Renal cortex interstitium (tissue), 11 donors: Measurements from ENCODE around the gene PRPS1. TPM values are rescaled to one million over a fixed set of nuclear protein-coding genes. Genes with fewer than 3 reads are reported as not detected.

Source experiments
- DNase-seq, 11 donors: peaks; one replicate each; pipeline ENCODE4 v3.0.0-alpha.2; 2013; ENCODE audit warnings: low read depth in 9 of 11, low spot score in 4 of 11; ENCODE audit errors: extremely low read depth in 1 of 11
- polyA plus RNA-seq, 3 donors: library from polyadenylated mRNA; unstranded; fragments of 120-200 nt; gene quantifications; one replicate each; pipeline ENCODE4 v1.2.1, GENCODE V29; 2013; ENCODE audit not compliant: insufficient read length in 3 of 3

The PRPS1 gene
- polyA plus RNA-seq, 3 donors = 48.1 to 52.4 (median 50.6) TPM

DNA sequence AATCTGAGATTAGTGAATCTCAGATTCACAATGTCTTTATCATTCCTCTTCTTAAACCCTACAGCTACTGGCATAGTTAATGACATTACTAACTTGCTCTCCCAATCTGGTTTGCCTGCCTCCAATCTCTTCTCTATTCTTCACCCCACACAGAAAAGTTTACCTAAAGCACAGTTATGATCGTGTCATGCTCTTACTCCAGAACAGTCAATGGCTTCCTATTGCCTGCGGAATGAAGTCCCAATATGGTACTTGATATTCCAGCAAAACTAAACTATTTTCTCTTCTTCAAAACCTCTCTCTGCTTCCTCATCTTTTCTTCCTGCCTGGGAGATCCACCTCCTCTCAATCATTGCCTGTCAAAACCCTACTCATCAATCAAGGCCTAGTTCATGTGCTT, 3.4 kb upstream of the PRPS1 start:
- DNase-seq = no peak

DNA sequence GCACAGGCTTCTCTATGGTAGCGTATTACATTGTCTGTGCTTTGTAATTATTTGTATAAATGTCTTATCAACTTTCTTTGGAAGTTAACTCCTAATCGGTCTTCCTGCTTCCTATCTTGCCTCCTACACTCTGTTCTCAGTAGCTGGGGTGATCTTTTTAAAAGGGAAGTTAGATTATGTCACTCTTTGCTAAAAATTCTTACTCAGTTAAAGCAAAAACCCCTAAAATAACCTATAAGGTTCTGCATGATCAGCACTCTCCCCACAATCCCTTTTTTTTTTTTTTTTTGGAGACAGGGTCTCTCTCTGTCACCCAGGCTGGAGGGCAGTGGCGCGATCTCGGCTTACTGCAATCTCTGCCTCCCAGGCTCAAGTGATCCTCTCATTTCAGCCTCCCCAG, 2.6 kb upstream of the PRPS1 start:
- DNase-seq = no peak

DNA sequence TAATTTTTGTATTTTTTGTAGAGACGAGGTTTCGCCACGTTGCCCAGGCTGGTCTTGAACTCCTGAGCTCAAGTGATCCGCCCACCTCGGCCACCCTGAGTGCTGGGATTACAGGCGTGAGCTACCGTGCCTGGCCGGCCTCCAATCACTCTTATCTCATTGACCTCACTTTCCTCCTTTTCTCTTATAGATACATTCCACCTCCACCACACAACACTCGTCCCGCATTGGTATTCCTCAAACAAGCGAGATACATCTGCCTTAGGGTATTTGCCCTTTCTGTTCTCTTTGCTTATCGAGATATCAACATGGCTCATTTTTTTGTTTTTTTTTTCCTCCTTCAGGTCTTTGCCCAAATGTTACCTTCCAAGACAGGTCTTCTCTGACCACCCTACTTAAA, 1.8 kb upstream of the PRPS1 start:
- DNase-seq = no peak

DNA sequence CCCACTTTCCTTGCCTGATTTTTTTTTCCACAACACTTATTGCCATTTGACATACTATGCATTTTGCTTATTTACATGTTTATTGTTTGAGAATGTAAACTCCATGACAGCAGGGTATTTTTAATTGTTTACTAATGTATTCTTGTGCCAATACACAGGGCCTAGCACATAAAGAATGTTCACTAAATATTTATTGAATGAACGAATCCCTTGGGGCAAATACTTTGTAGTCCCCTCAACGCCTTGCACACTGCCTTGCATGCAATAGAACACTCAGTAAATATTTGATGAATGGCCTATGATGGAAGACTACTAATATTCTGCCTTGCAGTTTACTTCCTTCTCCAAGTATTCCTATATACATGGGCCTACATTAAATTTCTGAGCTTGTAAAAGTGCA, 1.4 kb upstream of the PRPS1 start:
- DNase-seq = no peak

DNA sequence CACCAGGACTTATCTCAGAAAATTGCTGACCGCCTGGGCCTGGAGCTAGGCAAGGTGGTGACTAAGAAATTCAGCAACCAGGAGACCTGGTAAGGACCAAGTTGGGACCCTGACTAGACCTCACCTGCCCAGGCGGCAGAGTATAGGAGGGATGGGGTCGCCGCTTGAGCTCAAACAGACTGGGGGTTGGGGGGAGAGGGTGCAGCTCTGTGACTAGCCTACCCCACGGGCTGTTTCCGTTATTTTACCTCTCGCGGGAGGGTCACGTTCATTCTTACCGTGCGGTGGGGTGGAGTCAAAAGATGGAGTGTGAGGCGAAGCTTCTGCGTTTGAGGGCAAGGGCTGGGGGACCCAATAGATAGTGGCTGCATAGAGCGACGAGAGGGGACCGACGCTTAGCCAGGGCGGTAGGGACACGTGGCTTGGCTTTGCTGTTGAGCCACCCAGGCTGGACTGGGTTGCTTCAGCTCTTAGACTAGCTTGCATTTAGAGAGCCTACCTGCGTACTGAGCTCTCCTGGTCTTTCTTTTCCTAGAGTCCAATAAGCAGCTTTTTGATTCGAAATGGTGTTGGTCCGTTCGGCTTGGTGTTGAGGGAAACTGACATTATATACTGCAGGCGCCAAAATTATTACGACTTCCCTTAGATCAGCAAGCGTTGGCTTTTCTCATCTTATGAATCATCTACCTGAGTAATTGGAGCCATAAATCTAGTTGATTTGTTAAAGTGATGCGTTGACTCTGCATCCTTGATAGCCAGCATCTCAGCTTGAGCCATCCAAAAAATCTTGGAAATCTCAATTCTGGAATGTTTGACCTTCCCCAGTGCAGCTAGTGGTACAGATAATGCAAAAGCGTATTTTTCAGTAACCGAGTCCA, 591 bp downstream of the PRPS1 start:
- DNase-seq = peak in 3 of 11 donors; percentile 9 to 14 (median 9)

DNA sequence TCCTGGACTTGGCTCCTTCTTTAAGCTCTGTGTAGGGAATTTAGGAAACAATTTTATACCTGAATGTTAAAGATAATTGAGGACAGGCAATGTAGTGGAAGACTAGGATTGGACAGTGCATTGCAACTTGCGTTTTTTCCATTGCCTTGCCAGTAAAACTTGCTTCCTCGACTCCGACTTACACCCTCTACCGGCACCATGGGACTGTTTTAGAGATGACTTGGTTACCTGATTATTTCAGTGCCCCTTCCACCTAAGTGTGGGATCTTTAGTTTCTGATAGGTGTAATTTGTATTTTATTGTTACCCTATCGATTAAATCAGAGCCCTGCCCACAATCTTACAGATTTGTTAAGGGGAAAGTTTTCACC, 1.2 kb downstream of the PRPS1 start:
- DNase-seq = peak in 1 of 11 donors; percentile 4

DNA sequence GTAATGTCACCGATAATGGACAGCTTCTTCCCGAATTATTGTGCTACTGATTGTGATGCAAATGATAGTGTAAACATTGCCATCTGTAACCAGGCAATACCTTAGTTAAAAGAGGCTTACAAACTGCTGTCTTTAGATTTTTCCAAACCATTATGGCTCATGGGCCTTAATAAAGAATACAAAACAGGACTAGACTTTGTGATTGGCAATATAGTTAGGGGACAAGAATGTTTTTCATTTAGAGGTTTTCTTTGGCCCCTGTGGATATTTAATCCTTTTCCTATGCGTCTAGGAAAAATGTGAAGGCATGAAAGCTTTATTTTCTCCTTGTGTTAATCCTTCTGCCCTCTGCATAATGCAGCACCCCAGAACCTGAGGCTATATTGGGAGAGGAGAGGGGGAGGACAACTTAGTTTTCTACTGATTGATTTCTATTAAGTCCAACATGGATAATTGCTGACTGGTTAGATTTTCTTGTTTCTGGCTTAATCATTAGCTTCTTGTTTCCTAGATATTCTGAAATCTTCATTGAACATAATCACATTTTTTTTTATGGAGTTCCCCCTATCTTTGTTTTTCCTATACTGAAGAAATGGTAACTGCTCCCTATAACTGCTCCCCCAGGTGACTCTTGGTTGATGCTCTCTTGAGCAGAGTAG, 1.9 kb downstream of the PRPS1 start:
- DNase-seq = no peak

DNA sequence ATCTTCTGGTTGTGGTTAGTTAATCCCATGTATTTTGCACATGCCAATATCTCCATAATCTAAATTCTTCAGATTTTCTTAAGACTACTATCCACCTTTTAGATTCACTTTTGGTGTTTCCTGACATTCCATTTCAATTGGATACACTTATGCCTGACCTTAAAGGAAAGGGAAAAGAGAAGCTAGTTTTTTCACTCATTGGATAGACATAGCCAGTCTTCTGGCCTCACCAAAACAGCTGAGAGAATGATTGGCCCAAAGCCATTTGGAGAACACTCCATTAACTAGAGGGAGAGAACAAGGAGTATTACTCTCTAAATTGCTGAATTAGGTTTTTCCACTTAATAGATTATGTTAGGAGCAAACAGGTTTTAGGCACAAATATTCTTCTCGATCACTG, 4.0 kb downstream of the PRPS1 start:
- no peak for DNase-seq

DNA sequence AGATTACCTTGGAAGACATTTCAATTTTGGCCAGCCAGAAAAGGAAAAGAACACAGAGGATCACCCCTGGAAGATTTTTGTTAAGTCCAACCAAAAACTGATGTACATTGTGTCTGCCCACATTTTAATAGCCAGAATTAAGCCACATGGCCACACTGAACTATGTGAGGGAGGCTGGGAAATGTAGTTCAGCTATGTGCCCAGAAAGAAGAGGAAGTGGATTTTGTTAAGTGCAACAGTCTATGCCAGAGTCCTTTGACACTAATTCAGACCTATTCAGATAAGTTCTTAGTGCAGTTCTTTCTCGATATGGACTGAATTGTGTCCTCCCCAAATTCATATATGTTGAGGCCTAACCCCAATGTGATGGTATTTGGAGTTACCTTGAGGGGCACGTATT, 18.4 kb downstream of the PRPS1 start:
- DNase-seq = no peak

DNA sequence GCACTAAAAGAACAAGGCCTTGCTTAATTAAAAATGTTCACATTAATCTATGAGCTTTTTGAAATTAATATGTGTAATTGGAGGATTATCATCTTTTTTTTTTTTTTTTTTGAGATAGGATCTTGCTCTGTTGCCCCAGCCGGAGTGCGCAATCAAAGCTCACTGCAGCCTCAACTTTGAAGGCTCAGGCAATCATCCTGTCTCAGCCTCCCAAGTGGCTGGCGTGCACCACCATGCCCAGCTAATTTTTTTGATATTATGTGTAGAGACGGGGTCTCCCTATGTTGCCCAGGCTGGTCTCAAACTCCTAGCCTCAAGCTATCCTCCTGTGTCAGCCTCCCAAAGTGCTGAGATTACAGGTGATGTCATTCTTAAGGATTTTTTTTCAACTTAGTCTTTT, 20.0 kb downstream of the PRPS1 start:
- no peak for DNase-seq

DNA sequence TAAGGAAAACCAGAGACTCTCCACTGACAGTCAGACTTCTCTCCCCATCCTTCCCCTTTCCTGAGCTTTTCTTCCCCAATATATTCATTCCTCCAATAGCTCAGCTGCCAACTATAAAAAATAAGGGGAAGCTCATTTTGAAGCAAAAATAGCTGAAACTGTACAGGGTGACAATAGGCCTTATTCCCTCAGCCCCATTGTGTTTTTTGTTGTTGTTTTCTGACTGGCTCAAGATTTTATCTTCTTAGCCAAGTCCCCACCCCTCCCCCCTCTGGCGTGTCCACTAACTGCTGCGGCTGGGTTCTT, 26.2 kb downstream of the PRPS1 start:
- no peak for DNase-seq

DNA sequence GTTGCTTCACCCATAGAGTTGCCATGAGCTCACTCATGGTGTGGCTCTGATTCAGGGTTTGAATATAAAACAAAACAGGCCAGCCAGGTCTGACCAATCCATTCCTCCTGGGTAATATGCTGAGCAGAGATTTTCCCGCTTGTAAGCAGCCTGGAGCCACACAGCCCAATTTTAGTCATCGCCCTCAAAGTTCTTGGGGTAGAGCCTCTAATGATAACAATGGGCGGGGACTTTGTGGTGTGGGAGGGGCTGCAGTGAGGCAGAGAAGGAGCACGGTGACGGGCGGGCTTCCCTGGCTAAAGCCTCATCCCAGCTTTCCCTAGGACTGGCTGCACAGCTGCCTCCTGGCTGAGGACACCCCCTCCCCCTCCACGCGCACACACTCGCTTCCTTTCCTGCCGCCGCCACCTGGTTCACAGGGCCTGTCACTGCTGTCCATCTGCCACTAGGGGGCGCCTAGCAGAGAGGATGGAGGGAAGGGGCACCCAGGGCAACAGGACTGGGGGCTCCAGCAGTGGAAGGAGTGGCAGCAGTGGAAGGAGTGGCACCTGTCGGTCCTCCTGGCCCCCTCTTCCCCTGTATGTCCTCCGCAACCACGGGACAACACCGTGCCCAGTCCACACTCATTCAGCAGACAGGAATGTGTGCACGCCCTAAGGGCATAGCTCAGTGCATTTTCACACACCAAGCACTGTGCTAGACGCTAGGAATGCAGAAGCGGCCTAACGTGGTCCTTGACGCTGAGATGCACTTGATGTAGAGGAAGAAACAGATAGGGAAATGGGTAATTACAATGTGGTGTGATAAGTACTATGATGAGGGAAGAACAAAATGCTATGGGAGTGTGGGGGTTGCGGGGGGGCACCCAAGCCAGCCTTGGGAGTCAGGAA, 26.8 kb downstream of the PRPS1 start:
- DNase-seq = no peak

DNA sequence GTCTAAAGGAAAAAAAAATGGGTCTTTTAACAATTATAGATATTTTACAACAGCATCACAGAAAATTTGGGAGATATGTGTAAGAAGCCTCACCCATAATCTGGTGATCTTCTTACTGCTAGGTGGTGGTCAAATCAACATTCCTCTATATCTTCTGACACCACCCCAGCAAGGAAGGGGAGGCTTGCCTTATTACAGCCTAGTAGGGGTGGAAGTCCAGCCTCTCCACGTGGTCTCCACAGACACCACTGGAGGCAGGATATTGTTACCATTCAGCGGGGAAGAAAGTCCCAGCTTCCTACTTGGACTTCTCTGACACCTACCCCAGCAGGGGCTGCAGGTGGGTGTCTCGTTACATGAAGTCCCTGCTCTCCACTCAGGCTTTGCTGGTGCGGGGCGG, 28.7 kb downstream of the PRPS1 start:
- DNase-seq = no peak

DNA sequence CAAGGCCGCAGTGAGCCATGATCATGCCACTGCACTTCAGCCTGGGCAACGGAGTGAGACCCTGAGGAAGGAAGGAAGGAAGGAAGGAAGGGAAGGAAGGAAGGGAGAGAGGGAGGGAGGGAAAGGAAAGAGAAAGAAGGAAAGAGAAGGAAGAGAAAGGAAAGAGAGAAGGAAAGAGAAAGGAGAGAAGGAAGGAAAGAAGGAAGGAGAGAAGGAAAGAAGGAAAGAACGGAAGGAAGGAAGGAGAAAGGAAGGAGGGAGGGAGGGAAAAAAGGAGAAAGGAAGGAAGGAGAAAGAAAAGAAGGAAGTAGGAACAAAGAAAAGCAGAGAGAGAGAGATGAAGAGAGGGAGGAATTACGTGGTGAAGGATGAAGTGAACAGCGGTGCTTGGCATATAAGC, 30.4 kb downstream of the PRPS1 start:
- DNase-seq = no peak

DNA sequence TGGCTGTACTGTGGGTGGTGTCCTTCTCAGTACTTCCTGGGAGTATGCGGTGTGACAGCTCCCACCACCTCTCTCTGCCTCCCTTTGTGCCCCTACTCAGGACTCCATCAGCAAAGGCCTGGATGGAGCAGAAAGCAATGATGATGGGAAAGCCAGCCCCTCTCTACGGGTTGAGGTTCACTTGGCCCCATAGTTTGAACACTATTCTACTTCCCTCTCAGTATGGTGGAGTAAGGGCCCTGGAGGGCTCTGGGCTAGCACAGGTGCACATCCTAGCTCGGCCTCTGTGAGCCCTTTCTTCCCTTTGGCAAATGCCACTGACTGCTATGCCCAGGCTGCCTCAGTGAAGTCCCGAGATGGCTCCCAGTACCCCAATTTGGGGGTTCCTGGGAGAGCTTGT, 31.0 kb downstream of the PRPS1 start:
- no peak for DNase-seq

DNA sequence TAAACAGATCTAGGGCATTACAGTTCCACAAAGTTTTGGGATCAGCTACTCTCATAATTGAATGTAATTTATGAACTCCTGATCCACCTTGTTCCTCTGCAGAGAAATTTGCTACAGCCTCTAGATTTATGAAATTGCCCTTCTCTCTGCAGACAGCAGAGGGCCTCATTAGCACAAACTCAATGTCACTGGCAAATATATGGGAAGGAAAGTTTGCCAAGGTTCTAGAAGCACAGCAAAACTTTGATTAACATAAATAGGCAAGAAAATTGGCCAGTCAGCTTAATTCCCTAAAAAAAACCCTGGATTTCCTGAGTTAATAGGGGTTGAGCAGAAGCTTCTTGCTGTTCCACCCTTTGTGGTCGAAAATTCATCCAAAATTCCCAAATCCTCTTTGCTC, 31.5 kb downstream of the PRPS1 start:
- no peak for DNase-seq

DNA sequence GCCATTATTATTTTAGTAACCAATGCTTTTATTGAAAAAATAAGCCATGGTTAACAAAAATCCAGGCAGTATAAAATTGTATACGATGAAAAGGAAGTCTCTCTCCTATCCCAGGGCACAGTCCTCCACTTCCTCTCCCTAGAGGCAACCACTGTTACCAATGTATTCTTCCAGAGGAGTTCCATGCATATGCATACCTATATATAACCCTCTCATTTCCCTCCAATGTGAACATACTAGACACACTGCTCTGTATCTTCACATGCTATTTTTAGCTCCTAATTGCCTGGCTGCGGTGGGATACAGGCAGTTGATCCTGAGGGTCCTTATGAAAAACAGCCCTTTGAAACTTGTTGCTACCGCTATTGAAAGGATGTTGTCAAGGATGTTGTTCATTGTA, 33.8 kb downstream of the PRPS1 start:
- DNase-seq = no peak

DNA sequence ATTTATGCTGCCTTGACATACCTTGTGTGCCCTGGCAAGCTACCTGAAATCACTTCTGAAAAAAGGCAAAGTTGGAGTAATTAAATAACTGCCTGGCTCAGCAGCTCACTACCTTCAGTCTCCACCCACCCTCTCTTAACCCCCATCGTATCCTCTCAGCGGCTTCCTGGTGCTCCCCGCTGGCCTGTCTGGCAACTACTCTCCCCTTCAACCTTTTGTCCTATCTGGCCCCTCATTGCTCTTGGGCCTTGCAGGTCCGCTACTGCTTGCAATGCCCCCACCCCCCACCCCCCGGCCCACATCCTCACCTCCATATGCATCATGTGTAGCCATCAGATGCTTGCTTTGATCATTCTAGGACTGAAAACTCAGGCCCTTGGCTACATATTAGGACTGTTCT, 34.5 kb downstream of the PRPS1 start:
- DNase-seq = no peak

DNA sequence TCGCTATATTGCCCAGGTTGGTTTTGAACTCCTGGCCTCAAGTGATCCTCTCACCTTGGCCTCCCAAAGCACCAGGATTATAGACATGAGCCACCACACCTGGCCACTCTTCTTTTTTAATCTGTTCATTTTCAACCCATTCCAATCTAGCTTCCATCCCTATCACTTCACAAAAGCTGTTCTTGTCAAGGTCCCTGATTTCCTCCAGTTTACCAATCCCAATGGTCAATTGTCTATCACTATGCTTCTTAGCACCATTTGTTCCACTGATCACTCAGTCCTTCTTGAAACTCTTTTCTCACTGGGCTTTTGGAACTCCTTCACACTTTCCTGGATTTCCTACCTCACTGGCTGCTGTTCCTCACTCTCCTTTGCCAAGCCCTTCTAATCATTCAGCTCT, 38.6 kb downstream of the PRPS1 start:
- no peak for DNase-seq

DNA sequence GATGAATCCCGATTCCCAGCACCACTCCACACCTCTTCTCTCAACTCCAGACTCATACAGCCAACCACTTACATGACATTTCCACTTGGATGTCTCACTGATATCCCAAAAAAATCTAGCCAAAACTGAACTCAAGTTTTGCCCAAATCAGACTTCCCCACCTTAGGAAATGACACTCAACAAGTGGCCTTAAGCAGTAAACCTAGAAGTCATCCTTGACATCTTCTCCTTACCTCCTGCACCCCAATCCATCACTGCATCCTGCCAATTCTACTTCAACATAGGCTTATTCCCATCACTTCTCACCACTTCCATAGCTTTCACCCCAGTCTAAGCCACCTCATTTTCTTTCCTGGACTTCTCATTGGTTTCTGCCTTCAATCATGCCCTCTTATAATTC, 39.1 kb downstream of the PRPS1 start:
- no peak for DNase-seq
